ENCODE measurements around the gene TMEM263. TPM values are rescaled to one million over a fixed set of nuclear protein-coding genes. Genes with fewer than 3 reads are reported as not detected.

The TMEM263 gene
- total and polyA plus RNA-seq, 2 of the 13 experiments (the other 11 are each of a cell fraction or from before 2014, with no cell fraction given), result 25.9 to 58.6 TPM

DNA sequence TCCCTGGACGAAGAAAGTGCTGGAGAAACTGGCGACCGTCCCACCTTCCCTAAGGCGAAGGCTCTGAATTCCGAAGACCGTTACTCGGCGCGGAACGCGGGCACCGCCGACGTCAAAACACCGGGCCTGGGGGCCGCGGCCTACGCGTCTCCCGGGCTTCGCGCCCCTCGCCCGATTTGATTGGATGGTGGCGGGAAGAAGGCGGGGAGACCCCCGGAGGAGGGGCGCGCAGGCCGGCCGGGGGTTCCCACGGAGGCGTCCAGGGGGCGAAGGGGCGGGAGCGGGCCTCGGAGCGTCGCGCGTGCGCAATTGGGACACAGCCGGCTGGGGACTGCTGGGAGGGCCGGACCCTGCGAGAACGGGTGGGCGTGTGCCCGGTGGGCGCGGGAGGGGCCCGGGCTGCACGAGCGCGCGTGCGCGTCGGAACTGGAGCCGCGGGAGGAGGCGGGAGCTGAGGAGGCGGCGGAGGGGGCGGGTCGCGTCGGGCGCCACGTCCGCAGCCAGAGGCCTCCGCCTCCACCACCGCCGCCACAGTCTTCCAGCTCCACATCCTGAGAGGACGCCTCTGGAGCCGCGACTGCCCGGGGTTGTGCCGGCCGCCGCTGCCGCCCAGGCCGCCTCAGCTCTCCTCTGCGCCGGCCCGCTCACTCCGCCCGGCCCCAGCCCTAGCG, at the start of gene TMEM263 (continued):
- TF ChIP-seq ETV5 (CRISPR knock-in tag; IDR thresholded peaks at IDR 0.05; ENCODE audit: borderline replicate concordance), result no peak; the same call in 1 of the 2 replicates
- TF ChIP-seq YEATS2 (CRISPR knock-in tag; IDR thresholded peaks at IDR 0.05; ENCODE audit: borderline replicate concordance), result peak; percentile 81; the same call in 1 of the 2 replicates
- TF ChIP-seq, protein P1, sequence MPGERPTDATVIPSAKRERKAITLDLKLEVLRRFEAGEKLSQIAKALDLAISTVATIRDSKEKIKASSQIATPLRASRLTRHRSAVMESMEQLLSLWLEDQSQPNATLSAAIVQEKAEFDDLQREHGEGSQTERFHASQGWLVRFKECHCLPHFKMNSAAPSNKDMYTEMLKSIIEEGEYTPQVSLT (CRISPR knock-in tag; IDR thresholded peaks at IDR 0.05; ENCODE audit: borderline replicate concordance, low read depth), result no peak; the same call in 1 of the 2 replicates
- TF ChIP-seq POLR2AphosphoS2 (IDR thresholded peaks at IDR 0.05; ENCODE audit: low read depth, low read length), result no peak
- TF ChIP-seq, protein P2, sequence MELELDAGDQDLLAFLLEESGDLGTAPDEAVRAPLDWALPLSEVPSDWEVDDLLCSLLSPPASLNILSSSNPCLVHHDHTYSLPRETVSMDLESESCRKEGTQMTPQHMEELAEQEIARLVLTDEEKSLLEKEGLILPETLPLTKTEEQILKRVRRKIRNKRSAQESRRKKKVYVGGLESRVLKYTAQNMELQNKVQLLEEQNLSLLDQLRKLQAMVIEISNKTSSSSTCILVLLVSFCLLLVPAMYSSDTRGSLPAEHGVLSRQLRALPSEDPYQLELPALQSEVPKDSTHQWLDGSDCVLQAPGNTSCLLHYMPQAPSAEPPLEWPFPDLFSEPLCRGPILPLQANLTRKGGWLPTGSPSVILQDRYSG (CRISPR knock-in tag; IDR thresholded peaks at IDR 0.05), result peak; percentile 14; the same call in 1 of the 2 replicates
- TF ChIP-seq ZZZ3 (CRISPR knock-in tag; IDR thresholded peaks at IDR 0.05; ENCODE audit: borderline replicate concordance), result peak; percentile 71
- peak; percentile 61; the same call in 1 of the 2 replicates for TF ChIP-seq ZNF724P (CRISPR knock-in tag; IDR thresholded peaks at IDR 0.05; ENCODE audit: borderline replicate concordance)
- peak; percentile 74 for TF ChIP-seq ZNF777 (CRISPR knock-in tag; IDR thresholded peaks at IDR 0.05)
- peak; percentile 74; the same call in 1 of the 2 replicates for TF ChIP-seq ZMYM2 (CRISPR knock-in tag; IDR thresholded peaks at IDR 0.05)
- TF ChIP-seq GATAD2A (CRISPR knock-in tag; IDR thresholded peaks at IDR 0.05), result peak; percentile 48; the same call in 1 of the 2 replicates
- TF ChIP-seq ZNF3 (CRISPR knock-in tag; IDR thresholded peaks at IDR 0.05), result no peak
- TF ChIP-seq AKAP8 (CRISPR knock-in tag; IDR thresholded peaks at IDR 0.05), result no peak; the same call in 1 of the 2 replicates
- TF ChIP-seq EEA1 (CRISPR knock-in tag; IDR thresholded peaks at IDR 0.05; ENCODE audit: borderline replicate concordance), result no peak
- peak; percentile 88 for TF ChIP-seq ZNF607 (CRISPR knock-in tag; IDR thresholded peaks at IDR 0.05; ENCODE audit: borderline replicate concordance)
- TF ChIP-seq PAF1 (CRISPR knock-in tag; IDR thresholded peaks at IDR 0.05), result no peak
- peak; percentile 58 for TF ChIP-seq ARNTL (CRISPR knock-in tag; IDR thresholded peaks at IDR 0.05)
- TF ChIP-seq, protein P3, sequence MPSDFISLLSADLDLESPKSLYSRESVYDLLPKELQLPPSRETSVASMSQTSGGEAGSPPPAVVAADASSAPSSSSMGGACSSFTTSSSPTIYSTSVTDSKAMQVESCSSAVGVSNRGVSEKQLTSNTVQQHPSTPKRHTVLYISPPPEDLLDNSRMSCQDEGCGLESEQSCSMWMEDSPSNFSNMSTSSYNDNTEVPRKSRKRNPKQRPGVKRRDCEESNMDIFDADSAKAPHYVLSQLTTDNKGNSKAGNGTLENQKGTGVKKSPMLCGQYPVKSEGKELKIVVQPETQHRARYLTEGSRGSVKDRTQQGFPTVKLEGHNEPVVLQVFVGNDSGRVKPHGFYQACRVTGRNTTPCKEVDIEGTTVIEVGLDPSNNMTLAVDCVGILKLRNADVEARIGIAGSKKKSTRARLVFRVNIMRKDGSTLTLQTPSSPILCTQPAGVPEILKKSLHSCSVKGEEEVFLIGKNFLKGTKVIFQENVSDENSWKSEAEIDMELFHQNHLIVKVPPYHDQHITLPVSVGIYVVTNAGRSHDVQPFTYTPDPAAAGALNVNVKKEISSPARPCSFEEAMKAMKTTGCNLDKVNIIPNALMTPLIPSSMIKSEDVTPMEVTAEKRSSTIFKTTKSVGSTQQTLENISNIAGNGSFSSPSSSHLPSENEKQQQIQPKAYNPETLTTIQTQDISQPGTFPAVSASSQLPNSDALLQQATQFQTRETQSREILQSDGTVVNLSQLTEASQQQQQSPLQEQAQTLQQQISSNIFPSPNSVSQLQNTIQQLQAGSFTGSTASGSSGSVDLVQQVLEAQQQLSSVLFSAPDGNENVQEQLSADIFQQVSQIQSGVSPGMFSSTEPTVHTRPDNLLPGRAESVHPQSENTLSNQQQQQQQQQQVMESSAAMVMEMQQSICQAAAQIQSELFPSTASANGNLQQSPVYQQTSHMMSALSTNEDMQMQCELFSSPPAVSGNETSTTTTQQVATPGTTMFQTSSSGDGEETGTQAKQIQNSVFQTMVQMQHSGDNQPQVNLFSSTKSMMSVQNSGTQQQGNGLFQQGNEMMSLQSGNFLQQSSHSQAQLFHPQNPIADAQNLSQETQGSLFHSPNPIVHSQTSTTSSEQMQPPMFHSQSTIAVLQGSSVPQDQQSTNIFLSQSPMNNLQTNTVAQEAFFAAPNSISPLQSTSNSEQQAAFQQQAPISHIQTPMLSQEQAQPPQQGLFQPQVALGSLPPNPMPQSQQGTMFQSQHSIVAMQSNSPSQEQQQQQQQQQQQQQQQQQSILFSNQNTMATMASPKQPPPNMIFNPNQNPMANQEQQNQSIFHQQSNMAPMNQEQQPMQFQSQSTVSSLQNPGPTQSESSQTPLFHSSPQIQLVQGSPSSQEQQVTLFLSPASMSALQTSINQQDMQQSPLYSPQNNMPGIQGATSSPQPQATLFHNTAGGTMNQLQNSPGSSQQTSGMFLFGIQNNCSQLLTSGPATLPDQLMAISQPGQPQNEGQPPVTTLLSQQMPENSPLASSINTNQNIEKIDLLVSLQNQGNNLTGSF (CRISPR knock-in tag; IDR thresholded peaks at IDR 0.05), result peak; percentile 68; the same call in 1 of the 2 replicates
- peak; percentile 84 for TF ChIP-seq KMT2B (CRISPR knock-in tag; IDR thresholded peaks at IDR 0.05)
- peak; percentile 89; the same call in 1 of the 2 replicates for TF ChIP-seq ZNF879 (CRISPR knock-in tag; IDR thresholded peaks at IDR 0.05)
- TF ChIP-seq KAT8 (CRISPR knock-in tag; IDR thresholded peaks at IDR 0.05), result peak; percentile 74
